ENCODE measurements around the gene CCR6. TPM values are rescaled to one million over a fixed set of nuclear protein-coding genes. Genes with fewer than 3 reads are reported as not detected.

Gene CCR6
- total and polyA plus RNA-seq, 12 donors = not detected

- intact Hi-C loops (cut with DNase I) = no loop called here
- no peak overlapping the region for H3K4me3 ChIP-seq
- no peaks in the 10 kb centered on the region for H3K36me3 ChIP-seq (replicated peaks in 1 of 2)
- TF ChIP-seq POLR2A (IDR thresholded peaks at IDR 0.05) = no peak
- no peak for TF ChIP-seq CTCF (IDR thresholded peaks at IDR 0.05)
- 71 to 89% (median 81%) methylated on average over 5 to 9 of the region's 9 CpGs for WGBS, 4 donors
- no peak for DNase-seq
- H3K4me1 ChIP-seq (replicated peaks in 1 of 2) = no peaks in the 10 kb centered on the region
- H3K9me3 ChIP-seq (replicated peaks in 1 of 3) = no peaks in the 10 kb centered on the region
- no peak overlapping the region for H3K27ac ChIP-seq
- H3K27me3 ChIP-seq = no peaks in the 10 kb centered on the region
These were observed 31.4 kb downstream of the CCR6 start for GRCh38 chr6:167154291-167154690.

- DNase-seq = no peak
- H3K27ac ChIP-seq = no peak overlapping the region
- H3K36me3 ChIP-seq (replicated peaks in 1 of 2) = no peaks in the 10 kb centered on the region
- no peaks in the 10 kb centered on the region for H3K27me3 ChIP-seq
- H3K4me1 ChIP-seq (replicated peaks in 1 of 2) = no peaks in the 10 kb centered on the region
- TF ChIP-seq POLR2A (IDR thresholded peaks at IDR 0.05) = no peak
- TF ChIP-seq CTCF (IDR thresholded peaks at IDR 0.05) = no peak
- 40 to 52% (median 43%) methylated on average over 2 of the region's 2 CpGs for WGBS, 4 donors
- intact Hi-C loops (cut with DNase I) = no loop called here
- no peaks in the 10 kb centered on the region for H3K9me3 ChIP-seq (replicated peaks in 1 of 3)
- H3K4me3 ChIP-seq = no peak overlapping the region
These were observed 32.0 kb downstream of the CCR6 start for GRCh38 chr6:167154895-167155294.

GRCh38 chr6:167157414-167157813, 34.5 kb downstream of the CCR6 start:
- intact Hi-C loops (cut with DNase I) = no loop called here
- DNase-seq = no peak
- Histone ChIP-seq H3K27me3 (no peaks in the 10 kb centered on the region), H3K9me3 (replicated peaks in 1 of 3) (no peaks in the 10 kb centered on the region), H3K4me1 (replicated peaks in 1 of 2) (no peaks in the 10 kb centered on the region), H3K4me3 (no peak overlapping the region), H3K36me3 (replicated peaks in 1 of 2) (no peaks in the 10 kb centered on the region), H3K27ac (no peak overlapping the region)
- 92 to 94% (median 94%) methylated on average over 9 to 19 of the region's 19 CpGs for WGBS, 4 donors
- TF ChIP-seq CTCF (IDR thresholded peaks at IDR 0.05) = no peak
- no peak for TF ChIP-seq POLR2A (IDR thresholded peaks at IDR 0.05)

- Histone ChIP-seq H3K36me3 (replicated peaks in 1 of 2) (no peaks in the 10 kb centered on the region), H3K9me3 (replicated peaks in 1 of 3) (no peaks in the 10 kb centered on the region), H3K4me3 (no peak within 1 kb of the TSS), H3K4me1 (replicated peaks in 1 of 2) (no peaks in the 10 kb centered on the region), H3K27ac (no peak within 1 kb of the TSS), H3K27me3 (no peaks in the 10 kb centered on the region)
- TF ChIP-seq POLR2A (IDR thresholded peaks at IDR 0.05) = no peak
- no peak for TF ChIP-seq CTCF (IDR thresholded peaks at IDR 0.05)
- no peak for DNase-seq
- 58 to 70% (median 67%) methylated on average over 4 of the region's 4 CpGs for WGBS, 4 donors
- intact Hi-C loops (cut with DNase I) = no loop called here
These were observed 35.0 kb downstream of the CCR6 start, which contains the start of gene GPR31 for GRCh38 chr6:167157863-167158262. Gene GPR31 (minus strand): TSS chr6:167157980. CDS start chr6:167157831, 149 bp downstream.
